Measurements from ENCODE around the gene YTHDF2. TPM values are rescaled to one million over a fixed set of nuclear protein-coding genes. Genes with fewer than 3 reads are reported as not detected.

YTHDF2 gene
- total RNA-seq, 2 donors from 2014 or later, result 31.5 to 37.8 TPM

GRCh38 chr1:28778021-28778420 is 41.3 kb downstream of the YTHDF2 start:
- no peak for TF ChIP-seq CTCF (IDR thresholded peaks at IDR 0.05)
- H3K27ac ChIP-seq, result no peak overlapping the region
- H3K9me3 ChIP-seq, result no peaks in the 10 kb centered on the region
- H3K4me3 ChIP-seq, result no peak overlapping the region
- no peaks in the 10 kb centered on the region for H3K27me3 ChIP-seq
- H3K36me3 ChIP-seq, result no peaks in the 10 kb centered on the region
- peaks cover 0 to 13% of the 10 kb centered on the region in 2 donors for H3K4me1 ChIP-seq
- no peak for DNase-seq (ENCODE audit: low spot score)

- no peak for DNase-seq (ENCODE audit: low spot score)
- Histone ChIP-seq H3K4me3 (no peak overlapping the region), H3K36me3 (no peaks in the 10 kb centered on the region), H3K4me1 (peaks cover 0 to 9% of the 10 kb centered on the region in 2 donors), H3K27me3 (no peaks in the 10 kb centered on the region), H3K27ac (no peak overlapping the region), H3K9me3 (no peaks in the 10 kb centered on the region)
- TF ChIP-seq CTCF (IDR thresholded peaks at IDR 0.05), result no peak
These were observed 43.1 kb downstream of the YTHDF2 start for GRCh38 chr1:28779751-28780408.

- no peak for TF ChIP-seq CTCF (IDR thresholded peaks at IDR 0.05)
- Histone ChIP-seq H3K9me3 (no peaks in the 10 kb centered on the region), H3K4me3 (no peak overlapping the region), H3K27ac (no peak overlapping the region), H3K36me3 (no peaks in the 10 kb centered on the region), H3K27me3 (no peaks in the 10 kb centered on the region), H3K4me1 (no peaks in the 10 kb centered on the region)
- no peak for DNase-seq (ENCODE audit: low spot score)
These were observed 44.6 kb downstream of the YTHDF2 start for GRCh38 chr1:28781305-28781704.

- no peaks in the 10 kb centered on the region for H3K4me1 ChIP-seq
These were observed 45.3 kb downstream of the YTHDF2 start for GRCh38 chr1:28782011-28782410.

GRCh38 chr1:28783363-28783762 is 46.6 kb downstream of the YTHDF2 start:
- Histone ChIP-seq H3K27me3 (no peaks in the 10 kb centered on the region), H3K4me1 (no peaks in the 10 kb centered on the region), H3K36me3 (no peaks in the 10 kb centered on the region), H3K27ac (no peak overlapping the region), H3K9me3 (no peaks in the 10 kb centered on the region), H3K4me3 (no peak overlapping the region)
- DNase-seq (ENCODE audit: low spot score), result no peak
- no peak for TF ChIP-seq CTCF (IDR thresholded peaks at IDR 0.05)

More at GRCh38 chr1:28782011-28782410, 45.3 kb downstream of the YTHDF2 start:
- H3K4me3 ChIP-seq, result no peak overlapping the region
- H3K9me3 ChIP-seq, result no peaks in the 10 kb centered on the region
- H3K27me3 ChIP-seq, result no peaks in the 10 kb centered on the region
- DNase-seq (ENCODE audit: low spot score), result no peak
- TF ChIP-seq CTCF (IDR thresholded peaks at IDR 0.05), result no peak
- H3K36me3 ChIP-seq, result no peaks in the 10 kb centered on the region
- H3K27ac ChIP-seq, result no peak overlapping the region

- Histone ChIP-seq H3K4me1 (no peaks in the 10 kb centered on the region), H3K4me3 (no peak overlapping the region), H3K9me3 (no peaks in the 10 kb centered on the region), H3K27me3 (no peaks in the 10 kb centered on the region), H3K36me3 (no peaks in the 10 kb centered on the region), H3K27ac (no peak overlapping the region)
- TF ChIP-seq CTCF (IDR thresholded peaks at IDR 0.05), result no peak
- DNase-seq (ENCODE audit: low spot score), result no peak
These were observed 52.7 kb downstream of the YTHDF2 start for GRCh38 chr1:28789412-28789811.
